Lung (tissue), 12 donors: ENCODE data around the gene HNRNPA2B1. TPM values are rescaled to one million over a fixed set of nuclear protein-coding genes. Genes with fewer than 3 reads are reported as not detected.
A peak's percentile ranks its signal among the peaks of the same experiment; 100 is the strongest.
"Not testable (repeated sequence)": the region's sequence is repeated elsewhere in the genome, so short reads cannot be mapped to it uniquely, and the experiment has no call there.

Experiments used
- ATAC-seq: fragments of 200-7000 bp; cut with Tn5 transposase; one replicate; pipeline ENCODE4 v1.9.1; 2020; ENCODE audit warnings: moderate number of reproducible peaks; ENCODE audit not compliant: insufficient read depth, low FRiP score
- DNase-seq, 3 donors: peaks; one replicate each; pipeline ENCODE4 v3.0.0-alpha.2; 2013 to 2017
- H3K27ac ChIP-seq, 2 donors: one replicate each; pipeline ENCODE4 v1.5.1; 2013; ENCODE audit warnings: mild to moderate bottlenecking in 2 of 2, moderate library complexity in 2 of 2, control low read depth in 1 of 2, inconsistent platforms in 1 of 2, low read depth in 1 of 2, low read length in 1 of 2
- H3K27me3 ChIP-seq, 3 donors: one replicate each; pipeline ENCODE4 v1.5.1; 2013; ENCODE audit warnings: low read length in 2 of 3; ENCODE audit not compliant: control insufficient read depth in 3 of 3, insufficient read depth in 3 of 3
- H3K36me3 ChIP-seq, 4 donors: one replicate each; pipeline ENCODE4 v1.5.1; 2013; ENCODE audit warnings: low read length in 4 of 4, mild to moderate bottlenecking in 1 of 4, moderate library complexity in 1 of 4; ENCODE audit not compliant: control insufficient read depth in 4 of 4, insufficient read depth in 4 of 4
- H3K4me1 ChIP-seq, 5 donors: one replicate each; pipeline ENCODE4 v1.5.1; 2013; ENCODE audit warnings: low read length in 5 of 5, mild to moderate bottlenecking in 2 of 5, moderate library complexity in 1 of 5; ENCODE audit not compliant: control insufficient read depth in 5 of 5, insufficient read depth in 5 of 5
- H3K4me3 ChIP-seq: one replicate; pipeline ENCODE4 v1.5.1; 2013; ENCODE audit warnings: mild to moderate bottlenecking, control low read depth, moderate library complexity
- H3K9ac ChIP-seq, 2 donors: one replicate each; pipeline ENCODE4 v1.5.1; 2013; ENCODE audit warnings: low read length in 2 of 2, control low read depth in 1 of 2; ENCODE audit not compliant: insufficient read depth in 1 of 2
- H3K9me3 ChIP-seq, 4 donors: one replicate each; pipeline ENCODE4 v1.5.1; 2013; ENCODE audit warnings: low read length in 3 of 4, mild to moderate bottlenecking in 1 of 4, moderate library complexity in 1 of 4; ENCODE audit not compliant: control insufficient read depth in 4 of 4, insufficient read depth in 3 of 4
- CTCF ChIP-seq: IDR thresholded peaks from 2 replicates; pipeline ENCODE4 v1.5.1; 2012; ENCODE audit warnings: mild to moderate bottlenecking; ENCODE audit errors: control extremely low read depth, extremely low read depth
- WGBS, 2 donors: extraction: QIAGEN DNeasy Blood & Tissue Kit; methylation state at CpG; one replicate each; pipeline ENCODE4 v1.1.7; 2013; 5-methylcytosine and 5-hydroxymethylcytosine counted together
- polyA plus RNA-seq, 2 donors: library from polyadenylated mRNA; stranded (reverse); fragments of 200-250 nt; gene quantifications; one replicate each; pipeline ENCODE4 v1.2.1, GENCODE V29; 2013
- total RNA-seq, 2 donors: library from RNA; depleted of rRNA in 1 of 2; stranded (reverse); fragments of >200 nt in 1 of 2; gene quantifications; one replicate each; pipeline ENCODE4 v1.2.1, GENCODE V29; 2014 to 2021
- donor health status: control.
- donor health status: control.
- donor health status: Bipolar disorder and iron deficiency.
- donor health status: healthy.
- donor health status: DM: yes; HTN: yes; CAD: no.

Gene HNRNPA2B1
- total and polyA plus RNA-seq, 4 donors, result 363 to 572 (median 482) TPM

- ATAC-seq (no peak), DNase-seq (no peak)
- Histone ChIP-seq H3K9me3 (no peaks in the 10 kb centered on the region), H3K9ac (no peak overlapping the region), H3K27ac (peak overlapping the region in 1 of 2 donors; percentile 26), H3K36me3 (no peaks in the 10 kb centered on the region), H3K4me3 (peak overlapping the region; percentile 30), H3K4me1 (peaks cover 0 to 21% (median 4%) of the 10 kb centered on the region in 5 donors), H3K27me3 (peaks cover 0 to 42% (median 38%) of the 10 kb centered on the region in 3 donors)
- no peak for TF ChIP-seq CTCF
- WGBS, 2 donors, result 22 to 37% methylated on average over 18 of the region's 18 CpGs
Observed at GRCh38 chr7:26153241-26153822, 47.2 kb downstream of the HNRNPA2B1 start.

GRCh38 chr7:26152782-26153240 is 47.7 kb downstream of the HNRNPA2B1 start:
- H3K4me1 ChIP-seq, result peaks cover 0 to 21% (median 4%) of the 10 kb centered on the region in 5 donors
- H3K27ac ChIP-seq, result peak overlapping the region in 1 of 2 donors; percentile 26
- not testable (repeated sequence) for H3K9ac ChIP-seq, ATAC-seq, DNase-seq, H3K36me3 ChIP-seq, H3K9me3 ChIP-seq
- WGBS, 2 donors, result 2 to 6% methylated on average over 38 to 54 of the region's 54 CpGs
- peak overlapping the region; percentile 73 for H3K4me3 ChIP-seq
- H3K27me3 ChIP-seq, result peaks cover 0 to 42% (median 38%) of the 10 kb centered on the region in 3 donors

GRCh38 chr7:26151953-26152781 is 48.4 kb downstream of the HNRNPA2B1 start, which contains the start of gene NFE2L3:
Gene NFE2L3, plus strand, starts transcription at chr7:26152198. Its CDS starts 301 bp downstream, at chr7:26152499.
- DNase-seq, result peak; percentile 53 to 79 (median 76)
- peak within 1 kb of the TSS in 1 of 2 donors; percentile 26 for H3K27ac ChIP-seq

More at GRCh38 chr7:26151953-26152781, 48.4 kb downstream of the HNRNPA2B1 start, which contains the start of gene NFE2L3:
- Histone ChIP-seq H3K27me3 (peaks cover 0 to 42% (median 33%) of the 10 kb centered on the region in 3 donors), H3K36me3 (no peaks in the 10 kb centered on the region), H3K9ac (no peak within 1 kb of the TSS), H3K4me1 (peaks cover 0 to 21% (median 4%) of the 10 kb centered on the region in 5 donors), H3K4me3 (peak within 1 kb of the TSS; percentile 73), H3K9me3 (no peaks in the 10 kb centered on the region)
- TF ChIP-seq CTCF, result no peak
- ATAC-seq, result peak; percentile 90
- 1% methylated on average over 65 to 95 of the region's 95 CpGs for WGBS, 2 donors
